Glutamatergic neuron (in vitro differentiated cells): ENCODE results near the gene SLC44A4. TPM values are rescaled to one million over a fixed set of nuclear protein-coding genes. Genes with fewer than 3 reads are reported as not detected.

Experiments
- DNase-seq: peaks from one replicate; pipeline ENCODE4 v3.0.0; 2022
- H3K27ac Mint-ChIP-seq: one replicate; pipeline ENCODE4 v1.8.0; 2020; ENCODE audit warnings: mild to moderate bottlenecking, mixed read lengths, inconsistent platforms; ENCODE audit not compliant: unreplicated experiment
- H3K27me3 Mint-ChIP-seq: one replicate; pipeline ENCODE4 v1.8.0; 2020; ENCODE audit warnings: mild to moderate bottlenecking, moderate library complexity, mixed read lengths, inconsistent platforms; ENCODE audit not compliant: unreplicated experiment
- H3K36me3 Mint-ChIP-seq: one replicate; pipeline ENCODE4 v1.8.0; 2020; ENCODE audit warnings: mild to moderate bottlenecking, mixed read lengths, inconsistent platforms; ENCODE audit not compliant: unreplicated experiment
- H3K4me1 Mint-ChIP-seq: one replicate; pipeline ENCODE4 v1.8.0; 2020; ENCODE audit warnings: mild to moderate bottlenecking, low read depth, mixed read lengths, inconsistent platforms; ENCODE audit not compliant: unreplicated experiment
- H3K4me3 Mint-ChIP-seq: one replicate; pipeline ENCODE4 v1.8.0; 2020; ENCODE audit warnings: mild to moderate bottlenecking, mixed read lengths, inconsistent platforms; ENCODE audit not compliant: unreplicated experiment
- H3K9me3 Mint-ChIP-seq: one replicate; pipeline ENCODE4 v1.8.0; 2020; ENCODE audit warnings: mild to moderate bottlenecking, moderate library complexity, mixed read lengths, inconsistent platforms; ENCODE audit not compliant: unreplicated experiment
- total RNA-seq: library from RNA; stranded (reverse); fragmentation: NEBNext Ultra II Directional; extraction: Animal tissue kit (Norgen Biotek cat#: 25700); gene quantifications from one replicate; pipeline ENCODE4 v1.2.1, GENCODE V29; 2021; ENCODE audit not compliant: unreplicated experiment
- TF ChIP-seq, protein P1 (sequence below): fragments of 200-600 bp; sonication (generic); IDR thresholded peaks from one replicate; pipeline ENCODE4 v1.5.0; 2021; ENCODE audit not compliant: partially characterized antibody, unreplicated experiment

The SLC44A4 gene
- total RNA-seq, 1 donor from 2014 or later, result not detected

DNA sequence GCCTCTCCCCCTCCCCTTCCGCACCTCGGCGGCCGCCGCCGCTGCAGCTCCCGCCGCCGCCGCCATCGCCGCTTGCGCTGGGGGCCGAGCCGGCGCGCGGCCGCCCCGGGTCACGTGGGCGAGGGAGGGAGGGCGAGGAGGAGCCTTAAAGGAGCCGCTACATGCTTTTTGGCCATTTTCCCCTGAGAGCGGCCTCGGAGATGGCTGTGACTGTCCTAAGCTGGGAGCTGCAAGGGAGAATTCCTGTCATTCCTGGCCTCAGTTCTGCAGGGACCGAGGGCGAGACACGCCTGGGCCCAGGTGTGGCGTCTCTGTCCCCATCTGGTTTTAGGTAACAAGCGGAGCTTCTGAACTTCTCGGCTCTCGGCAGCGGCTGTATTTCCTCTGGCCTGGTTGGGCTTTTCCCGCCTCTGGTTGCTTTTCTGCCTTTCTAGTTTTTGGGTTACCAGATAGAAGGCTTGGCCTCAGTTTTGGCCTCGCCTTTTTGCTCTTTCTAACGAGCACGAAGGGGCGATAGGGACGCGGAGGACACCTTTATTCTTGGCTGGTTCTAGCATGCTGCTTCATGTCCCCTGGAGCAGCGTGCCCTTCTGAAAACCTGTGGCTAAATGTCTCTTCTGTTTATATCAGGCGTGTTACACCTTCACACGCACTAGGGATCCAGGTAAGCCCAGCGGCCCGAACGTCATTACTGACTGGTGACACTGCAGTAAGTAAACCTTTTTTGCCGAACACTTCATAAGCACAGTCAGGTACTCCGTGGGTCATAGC is 19.0 kb upstream of the SLC44A4 start, which contains the start of gene EHMT2:
EHMT2 (minus strand) TSS at position 87 of the 771 bp plus-strand sequence; CDS start at position 66, 21 bp downstream.
- peaks cover 9% of the 10 kb centered on the region for H3K27me3 Mint-ChIP-seq
- peaks cover 7% of the 10 kb centered on the region for H3K9me3 Mint-ChIP-seq
- H3K4me1 Mint-ChIP-seq, result peaks cover 3% of the 10 kb centered on the region
- H3K27ac Mint-ChIP-seq, result peak within 1 kb of the TSS; percentile 81
- TF ChIP-seq, protein P1, sequence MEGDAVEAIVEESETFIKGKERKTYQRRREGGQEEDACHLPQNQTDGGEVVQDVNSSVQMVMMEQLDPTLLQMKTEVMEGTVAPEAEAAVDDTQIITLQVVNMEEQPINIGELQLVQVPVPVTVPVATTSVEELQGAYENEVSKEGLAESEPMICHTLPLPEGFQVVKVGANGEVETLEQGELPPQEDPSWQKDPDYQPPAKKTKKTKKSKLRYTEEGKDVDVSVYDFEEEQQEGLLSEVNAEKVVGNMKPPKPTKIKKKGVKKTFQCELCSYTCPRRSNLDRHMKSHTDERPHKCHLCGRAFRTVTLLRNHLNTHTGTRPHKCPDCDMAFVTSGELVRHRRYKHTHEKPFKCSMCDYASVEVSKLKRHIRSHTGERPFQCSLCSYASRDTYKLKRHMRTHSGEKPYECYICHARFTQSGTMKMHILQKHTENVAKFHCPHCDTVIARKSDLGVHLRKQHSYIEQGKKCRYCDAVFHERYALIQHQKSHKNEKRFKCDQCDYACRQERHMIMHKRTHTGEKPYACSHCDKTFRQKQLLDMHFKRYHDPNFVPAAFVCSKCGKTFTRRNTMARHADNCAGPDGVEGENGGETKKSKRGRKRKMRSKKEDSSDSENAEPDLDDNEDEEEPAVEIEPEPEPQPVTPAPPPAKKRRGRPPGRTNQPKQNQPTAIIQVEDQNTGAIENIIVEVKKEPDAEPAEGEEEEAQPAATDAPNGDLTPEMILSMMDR, result no peak
- DNase-seq, result peak; percentile 91
- H3K36me3 Mint-ChIP-seq, result no peaks in the 10 kb centered on the region
- peak within 1 kb of the TSS; percentile 98 for H3K4me3 Mint-ChIP-seq

DNA sequence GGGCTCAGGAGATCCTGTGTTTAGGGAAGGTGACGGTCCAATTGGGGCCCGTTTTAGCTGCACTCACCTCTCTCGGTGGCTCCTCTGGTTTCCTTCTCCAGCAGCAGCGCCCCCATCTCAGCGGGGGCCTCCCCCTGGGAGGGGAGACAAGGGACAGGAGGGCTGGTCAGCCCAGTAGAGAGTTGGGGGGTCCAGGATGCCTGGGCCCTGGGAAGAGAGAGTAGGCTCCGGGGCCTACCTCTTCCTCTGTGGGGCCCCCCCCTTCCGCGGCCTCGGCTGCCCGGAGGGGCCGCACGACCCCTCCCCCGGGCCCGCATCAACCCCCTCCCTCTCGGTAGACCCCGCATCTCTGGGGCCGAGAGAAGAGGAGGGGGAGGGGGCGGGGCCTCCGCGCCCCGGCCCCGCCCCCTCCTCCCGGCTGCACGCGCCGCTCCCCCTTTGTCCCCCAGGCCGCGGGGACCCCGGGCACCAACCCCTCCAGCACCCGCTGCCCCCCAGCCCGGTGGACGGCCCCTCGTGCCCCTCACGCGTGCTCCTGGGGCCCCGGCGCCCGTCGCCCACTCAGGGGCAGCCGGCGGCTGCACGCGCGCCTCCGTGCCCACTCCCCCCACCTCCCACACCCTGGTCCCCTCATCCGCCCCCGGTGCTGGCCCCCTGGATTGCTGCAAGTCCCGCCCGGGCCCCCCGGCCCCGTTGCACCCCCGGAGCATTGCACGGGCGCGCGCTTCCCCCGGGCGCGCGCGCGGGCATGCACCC is 18.2 kb upstream of the SLC44A4 start:
- TF ChIP-seq, protein P1, result no peak
- H3K27ac Mint-ChIP-seq, result no peak overlapping the region
- H3K36me3 Mint-ChIP-seq, result no peaks in the 10 kb centered on the region
- peaks cover 5% of the 10 kb centered on the region for H3K27me3 Mint-ChIP-seq
- H3K4me1 Mint-ChIP-seq, result no peaks in the 10 kb centered on the region
- H3K9me3 Mint-ChIP-seq, result peaks cover 5% of the 10 kb centered on the region
- H3K4me3 Mint-ChIP-seq, result peak overlapping the region; percentile 87
- peak; percentile 41 for DNase-seq

DNA sequence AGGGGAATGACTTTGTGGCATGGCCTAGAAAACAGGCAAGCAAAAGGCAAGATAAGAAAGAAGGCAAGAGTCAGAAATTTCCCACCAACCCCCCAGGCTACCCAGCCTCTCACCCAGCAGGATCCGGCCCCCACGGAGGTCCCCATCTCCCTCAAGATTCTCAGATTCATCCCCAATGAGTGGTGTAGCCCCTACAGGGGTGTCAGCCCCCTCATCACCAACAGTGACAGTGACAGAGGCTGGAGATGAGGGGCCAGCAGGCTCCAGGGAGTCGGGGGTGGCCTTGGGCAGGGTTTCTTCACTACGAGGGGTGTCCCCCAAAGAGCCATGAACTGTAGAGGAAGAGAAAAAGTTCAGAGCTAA is 17.7 kb upstream of the SLC44A4 start:
- no peaks in the 10 kb centered on the region for H3K36me3 Mint-ChIP-seq

DNA sequence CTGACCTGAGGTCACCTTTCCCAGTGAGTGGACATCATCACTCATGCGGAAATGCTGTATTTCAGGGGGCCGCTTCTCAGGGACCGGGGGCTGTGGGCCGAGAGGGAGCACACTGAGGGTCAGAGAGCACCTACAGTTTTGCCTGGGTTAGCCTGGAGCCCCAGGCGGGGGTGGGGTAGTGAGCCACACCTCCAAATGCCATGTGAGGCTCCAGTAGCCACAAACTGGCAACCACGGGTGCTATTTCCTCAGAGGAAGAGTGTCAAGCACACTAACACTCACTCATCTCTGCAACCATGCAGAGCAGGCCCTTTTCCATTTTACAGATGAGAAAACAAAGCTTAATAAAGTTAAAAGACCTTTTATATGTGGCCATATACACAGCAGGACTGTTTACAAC is 14.0 kb upstream of the SLC44A4 start:
- H3K27ac Mint-ChIP-seq, result no peak overlapping the region

More for the DNA sequence above, 17.7 kb upstream of the SLC44A4 start:
- Mint-ChIP-seq H3K4me3 (peak overlapping the region; percentile 87), H3K9me3 (peaks cover 5% of the 10 kb centered on the region), H3K27ac (peak overlapping the region; percentile 40), H3K4me1 (no peaks in the 10 kb centered on the region), H3K27me3 (peaks cover 5% of the 10 kb centered on the region)
- TF ChIP-seq, protein P1, result no peak
- DNase-seq, result no peak

More for the DNA sequence above, 14.0 kb upstream of the SLC44A4 start:
- TF ChIP-seq, protein P1, result no peak
- no peaks in the 10 kb centered on the region for H3K4me1 Mint-ChIP-seq
- no peak for DNase-seq
- H3K36me3 Mint-ChIP-seq, result no peaks in the 10 kb centered on the region
- H3K27me3 Mint-ChIP-seq, result peaks cover 2% of the 10 kb centered on the region
- no peak overlapping the region for H3K4me3 Mint-ChIP-seq
- H3K9me3 Mint-ChIP-seq, result peaks cover 2% of the 10 kb centered on the region
